Body of pancreas (tissue), 4 donors: ENCODE results near the gene LRRC49.

Experiments used
- CTCF ChIP-seq, 7 experiments: fragments of 450-650 bp in 4 of 7; fragments of 200-600 bp in 3 of 7; sonication (generic) in 3 of 7; IDR thresholded peaks; one replicate each; pipeline ENCODE4 v1.5.1; 2016 to 2019; ENCODE audit warnings: antibody characterized with exemption in 7 of 7
- POLR2A ChIP-seq, 3 donors: fragments of 450-650 bp; IDR thresholded peaks; one replicate each; pipeline ENCODE4 v1.6.1; 2016; ENCODE audit warnings: antibody characterized with exemption in 3 of 3, mild to moderate bottlenecking in 2 of 3

DNA sequence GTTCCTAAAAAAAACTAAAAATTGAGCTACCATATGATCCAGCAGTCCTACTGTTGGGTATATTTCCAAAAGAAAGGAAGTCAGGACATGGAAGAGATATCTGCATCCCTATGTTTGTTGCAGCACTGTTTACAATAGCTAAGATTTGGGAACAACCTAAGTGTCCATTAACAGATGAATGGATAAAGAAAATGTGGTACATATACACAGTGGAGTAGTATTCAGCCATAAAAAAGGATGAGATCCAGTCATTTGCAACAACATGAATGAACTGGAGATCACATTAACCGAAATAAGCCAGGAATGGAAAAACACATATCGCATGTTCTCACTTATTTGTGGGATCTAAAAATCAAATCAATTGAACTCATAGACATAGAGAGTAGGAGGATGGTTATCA, 29.5 kb downstream of the LRRC49 start:
- no peak for TF ChIP-seq CTCF (IDR thresholded peaks at IDR 0.05)
- no peak for TF ChIP-seq POLR2A (IDR thresholded peaks at IDR 0.05)
